CD4-positive, alpha-beta T cell treated with Interleukin-10 for 1 hour (primary cell): ENCODE measurements around the gene ABAT.
A peak's percentile ranks its signal among the peaks of the same experiment; 100 is the strongest.

ENCODE experiments used
- DNase-seq: peaks from one replicate; pipeline ENCODE4 v3.0.0-alpha.2; 2020

ABAT gene

GRCh38 chr16:8674413-8675022, at the start of gene ABAT:
TSS of gene ABAT (plus strand) at chr16:8674617. CDS start at chr16:8735740, 61,123 bp downstream.
- DNase-seq = peak; percentile 91

GRCh38 chr16:8625491-8626087, 48.8 kb upstream of the ABAT start:
- DNase-seq = no peak

GRCh38 chr16:8626946-8627345, 47.5 kb upstream of the ABAT start:
- DNase-seq = no peak

- no peak for DNase-seq
Measured at GRCh38 chr16:8627456-8627855, 47.0 kb upstream of the ABAT start.

GRCh38 chr16:8628981-8629725, 45.3 kb upstream of the ABAT start:
- DNase-seq = no peak

- no peak for DNase-seq
Measured at GRCh38 chr16:8630255-8630953, 44.0 kb upstream of the ABAT start.

- DNase-seq = no peak
Measured at GRCh38 chr16:8631373-8631772, 43.0 kb upstream of the ABAT start.

GRCh38 chr16:8631818-8632465, 42.5 kb upstream of the ABAT start:
- no peak for DNase-seq

- DNase-seq = peak; percentile 34
Measured at GRCh38 chr16:8632675-8633182, 41.7 kb upstream of the ABAT start.

- DNase-seq = no peak
Measured at GRCh38 chr16:8634991-8635736, 39.3 kb upstream of the ABAT start.

- no peak for DNase-seq
Measured at GRCh38 chr16:8639694-8640093, 34.7 kb upstream of the ABAT start.

- no peak for DNase-seq
Measured at GRCh38 chr16:8641671-8642070, 32.7 kb upstream of the ABAT start.

GRCh38 chr16:8642146-8642545, 32.3 kb upstream of the ABAT start:
- no peak for DNase-seq

GRCh38 chr16:8644211-8645140, 29.9 kb upstream of the ABAT start:
- peak; percentile 15 for DNase-seq

GRCh38 chr16:8645141-8645521, 29.3 kb upstream of the ABAT start:
- DNase-seq = no peak

GRCh38 chr16:8645831-8646230, 28.6 kb upstream of the ABAT start:
- no peak for DNase-seq

- no peak for DNase-seq
Measured at GRCh38 chr16:8646326-8647053, 27.9 kb upstream of the ABAT start.

GRCh38 chr16:8647721-8648318, 26.6 kb upstream of the ABAT start:
- DNase-seq = no peak

- DNase-seq = no peak
Measured at GRCh38 chr16:8648877-8649276, 25.5 kb upstream of the ABAT start.
